Measurements from ENCODE around the gene RORC. TPM values are rescaled to one million over a fixed set of nuclear protein-coding genes. Genes with fewer than 3 reads are reported as not detected.
A peak's percentile ranks its signal among the peaks of the same experiment; 100 is the strongest.

The RORC gene
- total RNA-seq, 2 donors from 2014 or later: 32.3 to 51.4 TPM

DNA sequence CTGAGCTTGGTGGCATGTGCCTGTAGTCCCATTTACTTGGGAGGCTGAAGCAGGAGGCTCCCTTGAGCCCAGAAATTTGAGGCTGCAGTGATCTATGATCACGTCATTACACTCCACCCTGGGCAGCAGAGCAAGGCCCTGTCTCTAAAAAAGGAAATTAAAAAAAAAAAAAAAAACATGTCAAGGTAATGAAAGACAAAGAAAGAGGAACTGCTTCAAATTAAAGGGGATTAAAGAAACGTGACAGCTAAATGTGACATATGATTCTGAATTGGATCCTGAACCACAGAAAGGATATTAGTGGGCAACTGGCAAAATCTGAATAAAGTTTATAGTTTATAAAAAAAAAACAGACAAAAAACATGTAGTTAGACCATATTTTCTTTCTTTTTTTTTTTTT lies 11.8 kb upstream of the RORC start:
- no peak overlapping the region for H3K27ac ChIP-seq
- intact Hi-C loops (cut with DNase I): no loop called here
- 69 to 71% methylated on average over 2 of the region's 2 CpGs for WGBS, 2 donors
- DNase-seq (no peak), ATAC-seq (no peak)
- no peak overlapping the region for H3K4me3 ChIP-seq
- no peaks in the 10 kb centered on the region for H3K27me3 ChIP-seq
- H3K4me1 ChIP-seq: peaks cover 36% of the 10 kb centered on the region
- H3K36me3 ChIP-seq (replicated peaks in 1 of 2; ENCODE audit: insufficient read depth in 1 of 2, low read depth in 2 of 2): no peaks in the 10 kb centered on the region
- TF ChIP-seq, protein P1, sequence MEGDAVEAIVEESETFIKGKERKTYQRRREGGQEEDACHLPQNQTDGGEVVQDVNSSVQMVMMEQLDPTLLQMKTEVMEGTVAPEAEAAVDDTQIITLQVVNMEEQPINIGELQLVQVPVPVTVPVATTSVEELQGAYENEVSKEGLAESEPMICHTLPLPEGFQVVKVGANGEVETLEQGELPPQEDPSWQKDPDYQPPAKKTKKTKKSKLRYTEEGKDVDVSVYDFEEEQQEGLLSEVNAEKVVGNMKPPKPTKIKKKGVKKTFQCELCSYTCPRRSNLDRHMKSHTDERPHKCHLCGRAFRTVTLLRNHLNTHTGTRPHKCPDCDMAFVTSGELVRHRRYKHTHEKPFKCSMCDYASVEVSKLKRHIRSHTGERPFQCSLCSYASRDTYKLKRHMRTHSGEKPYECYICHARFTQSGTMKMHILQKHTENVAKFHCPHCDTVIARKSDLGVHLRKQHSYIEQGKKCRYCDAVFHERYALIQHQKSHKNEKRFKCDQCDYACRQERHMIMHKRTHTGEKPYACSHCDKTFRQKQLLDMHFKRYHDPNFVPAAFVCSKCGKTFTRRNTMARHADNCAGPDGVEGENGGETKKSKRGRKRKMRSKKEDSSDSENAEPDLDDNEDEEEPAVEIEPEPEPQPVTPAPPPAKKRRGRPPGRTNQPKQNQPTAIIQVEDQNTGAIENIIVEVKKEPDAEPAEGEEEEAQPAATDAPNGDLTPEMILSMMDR (IDR thresholded peaks at IDR 0.05): no peak
- no peak for TF ChIP-seq POLR2A (IDR thresholded peaks at IDR 0.05)
- H3K9me3 ChIP-seq: no peaks in the 10 kb centered on the region

DNA sequence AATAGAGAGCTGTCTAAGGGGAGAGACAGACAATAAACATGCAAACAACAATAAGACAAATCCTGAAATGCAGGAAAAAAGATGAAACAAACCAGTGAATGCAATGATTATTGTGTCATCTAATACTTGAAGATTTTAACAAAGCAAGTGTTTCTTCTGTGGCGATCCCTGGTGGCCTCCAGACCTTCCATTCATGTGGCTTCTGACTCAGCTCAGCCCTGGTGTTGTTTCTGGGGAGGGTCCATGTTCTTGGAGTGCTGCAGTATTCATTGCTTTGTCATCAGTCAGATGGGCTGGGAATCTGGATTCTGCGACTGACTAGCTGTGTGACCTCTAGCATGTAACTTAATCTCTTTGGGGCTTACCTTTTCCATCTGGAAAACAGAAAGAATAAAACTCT lies 9.5 kb upstream of the RORC start:
- peak overlapping the region in 3 of 4 donors; percentile 91 to 97 (median 94) for H3K27ac ChIP-seq
- WGBS, 2 donors: 96 to 97% methylated on average over 2 of the region's 2 CpGs

DNA sequence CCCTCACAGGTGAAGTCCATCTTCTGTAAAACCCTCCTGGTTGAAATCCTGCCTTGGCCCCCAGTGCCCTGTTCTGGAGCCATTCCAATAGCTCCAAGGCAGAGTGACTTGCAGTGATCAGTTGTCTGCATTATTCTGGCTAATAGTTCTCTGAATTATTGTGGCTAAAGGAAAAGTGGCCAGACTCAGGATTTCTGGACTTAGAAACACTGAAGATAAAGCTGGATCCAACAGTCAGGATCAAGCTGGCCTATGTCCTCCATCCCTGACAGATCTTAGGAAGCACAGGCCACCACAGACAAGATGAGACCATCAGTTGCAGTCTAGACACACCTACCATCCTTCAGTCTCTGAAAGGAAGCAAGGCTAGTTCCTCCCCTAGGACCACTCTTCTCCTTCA lies 8.8 kb upstream of the RORC start:
- Histone ChIP-seq H3K4me1 (peaks cover 57% of the 10 kb centered on the region), H3K4me3 (no peak overlapping the region), H3K27me3 (no peaks in the 10 kb centered on the region), H3K9me3 (no peaks in the 10 kb centered on the region), H3K36me3 (replicated peaks in 1 of 2; ENCODE audit: insufficient read depth in 1 of 2, low read depth in 2 of 2) (no peaks in the 10 kb centered on the region), H3K27ac (peak overlapping the region; percentile 91 to 97 (median 95))
- intact Hi-C loops (cut with DNase I): no loop called here
- TF ChIP-seq, protein P1 (IDR thresholded peaks at IDR 0.05): no peak
- no peak for TF ChIP-seq POLR2A (IDR thresholded peaks at IDR 0.05)
- no peak for ATAC-seq
- DNase-seq: no peak

More for the DNA sequence above, 9.5 kb upstream of the RORC start:
- no peak for TF ChIP-seq POLR2A (IDR thresholded peaks at IDR 0.05)
- TF ChIP-seq, protein P1 (IDR thresholded peaks at IDR 0.05): no peak
- no peaks in the 10 kb centered on the region for H3K27me3 ChIP-seq
- intact Hi-C loops (cut with DNase I): no loop called here
- DNase-seq (no peak), ATAC-seq (no peak)
- H3K4me3 ChIP-seq: no peak overlapping the region
- H3K36me3 ChIP-seq (replicated peaks in 1 of 2; ENCODE audit: insufficient read depth in 1 of 2, low read depth in 2 of 2): no peaks in the 10 kb centered on the region
- peaks cover 56% of the 10 kb centered on the region for H3K4me1 ChIP-seq
- H3K9me3 ChIP-seq: no peaks in the 10 kb centered on the region

DNA sequence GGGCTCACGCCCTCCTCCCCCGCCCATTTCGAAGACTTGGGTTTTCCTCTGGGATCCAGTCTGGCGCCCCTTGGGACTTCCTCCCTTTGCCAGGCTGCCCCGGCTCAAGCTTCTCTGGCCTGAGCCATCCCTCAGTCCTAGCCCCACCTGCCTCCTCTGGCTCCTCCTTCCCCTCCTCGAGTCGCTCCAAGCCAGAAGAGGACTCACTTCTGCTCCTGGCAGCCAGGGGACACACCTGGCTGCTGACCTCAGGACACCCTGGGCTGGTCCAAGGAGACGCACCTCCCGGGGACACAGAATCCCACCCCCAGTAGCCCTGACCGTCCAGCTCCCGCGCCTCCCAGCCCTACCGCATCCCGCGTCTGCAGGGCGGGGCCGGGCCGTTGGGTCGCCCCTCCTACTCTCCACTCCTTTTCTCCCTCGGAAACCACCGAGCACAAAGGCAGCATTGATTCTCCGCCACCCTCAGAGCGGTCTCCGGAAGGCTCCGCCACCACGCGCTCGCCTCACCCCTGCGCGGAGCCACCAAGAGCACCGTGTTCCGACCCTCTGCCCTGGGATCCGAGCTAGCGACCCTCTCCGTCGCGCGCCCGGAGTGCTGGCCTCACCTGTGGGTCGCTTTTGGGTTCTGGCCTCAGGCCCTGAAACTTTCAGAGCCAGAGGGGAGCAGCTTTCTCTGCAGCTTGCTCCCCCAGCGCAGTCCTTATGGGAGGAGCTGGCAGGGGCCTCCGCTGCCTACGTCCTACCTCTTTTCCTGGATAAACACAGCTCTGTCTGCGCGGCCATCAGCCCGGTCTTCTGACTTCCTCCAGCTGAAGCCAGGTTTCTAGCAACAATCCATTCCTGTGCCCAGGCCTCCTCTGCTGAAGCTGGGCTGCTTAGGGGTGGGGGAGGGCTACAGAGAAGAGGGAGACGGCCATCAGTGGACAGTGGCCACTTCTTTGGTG lies 8.1 kb upstream of the RORC start, which contains the start of gene C2CD4D:
C2CD4D (minus strand) TSS at position 364 of the 947 bp plus-strand sequence. CDS start 831 bp downstream, outside the sequence.
- Histone ChIP-seq H3K4me3 (no peak within 1 kb of the TSS), H3K36me3 (replicated peaks in 1 of 2; ENCODE audit: insufficient read depth in 1 of 2, low read depth in 2 of 2) (no peaks in the 10 kb centered on the region), H3K4me1 (peaks cover 64% of the 10 kb centered on the region), H3K27me3 (no peaks in the 10 kb centered on the region), H3K27ac (peak within 1 kb of the TSS; percentile 91 to 97 (median 95)), H3K9me3 (no peaks in the 10 kb centered on the region)
- intact Hi-C loops (cut with DNase I): no loop called here
- ATAC-seq (peak; percentile 69), DNase-seq (peak; percentile 78 to 91 (median 84))
- WGBS, 2 donors: 2 to 7% methylated on average over 22 to 47 of the region's 47 CpGs
- TF ChIP-seq POLR2A (IDR thresholded peaks at IDR 0.05): peak; percentile 89 to 99 (median 98)
- TF ChIP-seq, protein P1 (IDR thresholded peaks at IDR 0.05): peak in 4 of 7 experiments; percentile 36 to 48 (median 47)
